GM19395 (cell line): ENCODE data around the gene ADCY7.
A peak's percentile ranks its signal among the peaks of the same experiment; 100 is the strongest.

Source experiments
- ATAC-seq: cut with Tn5 transposase; IDR thresholded peaks from one replicate; pipeline ENCODE4 v1.9.1; 2021; ENCODE audit warnings: mild to moderate bottlenecking, moderate library complexity; ENCODE audit not compliant: unreplicated experiment

The ADCY7 gene

DNA sequence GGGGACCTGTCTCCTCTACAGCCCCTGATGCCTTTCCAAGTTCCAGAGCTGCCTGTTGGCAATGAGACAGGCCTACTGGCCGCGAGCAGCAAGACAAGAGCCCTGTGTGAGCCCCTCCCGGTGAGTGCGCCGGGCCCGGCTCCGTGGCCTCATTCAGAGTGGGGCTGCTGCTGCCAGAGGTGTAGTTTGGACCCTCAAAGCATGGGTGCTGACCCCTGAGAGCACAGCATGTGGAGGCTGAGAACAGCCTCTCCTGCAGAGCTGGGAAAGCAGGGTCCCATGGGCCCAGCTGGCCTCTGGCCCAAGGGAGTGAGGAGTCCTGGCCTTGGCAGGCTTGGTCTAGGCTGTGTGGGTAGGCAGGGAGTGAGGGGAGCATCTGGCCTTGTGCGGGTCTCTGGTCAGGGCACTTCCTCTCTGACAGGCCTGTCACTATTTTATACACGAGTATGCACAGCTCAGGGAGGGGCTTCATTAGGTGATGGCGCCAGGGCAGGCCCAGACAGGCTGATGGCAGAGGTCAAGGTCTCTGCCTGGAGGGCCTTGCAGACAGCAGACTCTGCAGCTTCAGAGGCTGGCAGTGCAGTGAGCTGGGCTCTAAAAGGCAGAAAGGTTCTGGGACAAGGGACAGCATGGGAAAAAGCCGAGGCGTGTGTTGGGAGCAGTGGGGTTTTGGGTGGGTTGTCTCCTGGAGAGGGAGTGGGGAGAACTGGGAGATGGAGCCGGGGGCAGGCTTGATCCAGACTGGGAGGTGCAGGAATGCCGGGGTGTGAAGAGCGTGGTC lies 43.4 kb downstream of the ADCY7 start:
- ATAC-seq: no peak

DNA sequence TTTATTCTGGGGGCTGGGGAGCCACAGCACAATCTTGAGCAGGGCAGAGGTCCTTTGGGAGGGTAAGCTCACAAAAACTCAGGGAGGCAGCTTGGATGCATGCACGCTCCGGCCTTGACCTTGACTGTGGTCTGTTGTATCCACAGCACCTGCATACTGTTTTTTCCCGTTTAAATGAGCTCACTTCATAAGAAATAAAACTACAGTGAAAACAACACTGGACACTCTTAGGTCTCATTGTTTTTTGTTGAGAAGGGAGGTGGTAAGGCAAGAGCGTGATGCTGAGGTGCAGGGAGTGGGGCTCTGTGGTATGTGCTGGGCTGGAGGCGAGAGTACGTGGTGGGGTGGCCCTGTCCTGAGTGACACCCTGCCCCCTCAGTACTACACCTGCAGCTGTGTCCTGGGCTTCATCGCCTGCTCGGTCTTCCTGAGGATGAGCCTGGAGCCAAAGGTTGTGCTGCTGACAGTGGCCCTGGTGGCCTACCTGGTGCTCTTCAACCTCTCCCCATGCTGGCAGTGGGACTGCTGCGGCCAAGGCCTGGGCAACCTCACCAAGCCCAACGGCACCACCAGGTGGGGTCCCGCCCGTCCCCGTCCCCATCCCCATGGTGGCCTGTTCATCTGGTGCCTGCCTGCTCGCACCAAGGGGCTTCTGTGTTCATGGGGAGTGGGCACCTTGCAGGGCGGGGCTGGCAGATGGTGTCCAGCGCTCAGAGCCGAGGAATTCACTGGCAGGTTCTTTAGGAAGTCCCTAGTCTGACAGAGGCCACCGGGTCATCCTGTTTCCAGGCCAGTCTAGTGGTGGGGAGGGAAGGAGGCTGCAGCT lies 44.2 kb downstream of the ADCY7 start:
- ATAC-seq: no peak

- ATAC-seq: no peak
Measured at GRCh38 chr16:50311134-50311528, 44.8 kb downstream of the ADCY7 start.

DNA sequence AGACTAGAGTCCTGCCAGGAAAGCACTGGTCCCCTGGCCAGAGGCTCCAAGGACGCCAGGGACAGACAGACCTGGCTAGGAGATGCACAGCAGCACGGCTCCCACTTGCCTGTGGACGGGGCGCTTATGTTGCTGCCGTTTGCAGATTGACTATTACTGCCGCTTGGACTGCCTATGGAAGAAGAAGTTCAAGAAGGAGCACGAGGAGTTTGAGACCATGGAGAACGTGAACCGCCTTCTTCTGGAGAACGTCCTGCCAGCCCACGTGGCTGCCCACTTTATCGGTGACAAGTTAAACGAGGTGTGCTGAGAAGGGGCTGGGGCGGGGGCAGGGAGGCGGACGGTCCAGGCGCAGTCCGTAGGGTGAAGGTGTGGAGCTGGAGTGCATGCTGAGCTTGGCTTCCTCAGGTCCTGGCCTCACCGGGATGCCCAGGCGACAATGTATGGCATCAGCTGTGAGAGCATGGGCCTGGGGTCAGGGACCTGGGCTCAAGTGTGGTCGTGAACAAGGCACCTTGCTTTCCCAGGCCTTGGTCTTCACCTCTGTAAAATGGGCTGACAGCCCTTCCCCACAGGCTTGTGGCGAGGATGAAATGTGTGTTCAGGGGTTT lies 45.6 kb downstream of the ADCY7 start:
- no peak for ATAC-seq

GRCh38 chr16:50313596-50314478 lies 47.5 kb downstream of the ADCY7 start:
- no peak for ATAC-seq

GRCh38 chr16:50314665-50315064 lies 48.3 kb downstream of the ADCY7 start:
- no peak for ATAC-seq

- no peak for ATAC-seq
Measured at GRCh38 chr16:50315346-50315997, 49.1 kb downstream of the ADCY7 start.

DNA sequence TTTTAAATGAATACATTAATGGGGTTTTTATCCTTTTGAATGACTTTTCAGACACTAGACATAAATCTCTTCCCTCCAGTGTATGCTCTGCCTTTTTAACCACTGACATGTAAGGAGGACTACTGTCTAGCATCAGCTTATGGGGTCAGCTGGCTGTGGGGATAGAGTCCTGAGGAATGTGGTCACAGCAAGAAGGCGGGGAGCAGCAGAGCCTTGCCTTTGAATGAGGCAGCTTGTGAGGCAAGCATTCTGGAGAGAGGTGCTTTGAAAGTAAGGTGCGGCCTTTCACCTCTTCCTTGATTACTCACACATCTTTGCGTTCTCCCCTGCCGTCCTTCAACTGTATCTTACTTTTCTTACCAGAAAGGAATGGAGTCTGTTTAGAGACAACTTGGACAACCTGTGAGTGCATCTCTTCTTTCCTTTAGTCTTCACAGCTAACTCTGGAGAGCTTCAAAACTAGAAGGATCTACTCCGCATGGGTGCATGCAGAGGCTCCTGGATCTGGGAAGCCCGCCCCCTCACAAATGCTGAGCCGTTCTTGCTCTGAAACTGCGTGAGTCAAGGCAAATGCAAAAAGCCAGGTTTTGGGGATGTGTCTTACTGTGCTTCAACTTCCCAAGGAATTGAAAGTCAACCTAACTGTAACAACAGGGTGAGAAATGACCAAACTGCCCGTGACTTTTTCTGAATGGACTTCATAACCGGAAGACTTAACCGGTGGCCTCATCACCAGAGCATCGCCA lies 49.9 kb downstream of the ADCY7 start:
- ATAC-seq: no peak

DNA sequence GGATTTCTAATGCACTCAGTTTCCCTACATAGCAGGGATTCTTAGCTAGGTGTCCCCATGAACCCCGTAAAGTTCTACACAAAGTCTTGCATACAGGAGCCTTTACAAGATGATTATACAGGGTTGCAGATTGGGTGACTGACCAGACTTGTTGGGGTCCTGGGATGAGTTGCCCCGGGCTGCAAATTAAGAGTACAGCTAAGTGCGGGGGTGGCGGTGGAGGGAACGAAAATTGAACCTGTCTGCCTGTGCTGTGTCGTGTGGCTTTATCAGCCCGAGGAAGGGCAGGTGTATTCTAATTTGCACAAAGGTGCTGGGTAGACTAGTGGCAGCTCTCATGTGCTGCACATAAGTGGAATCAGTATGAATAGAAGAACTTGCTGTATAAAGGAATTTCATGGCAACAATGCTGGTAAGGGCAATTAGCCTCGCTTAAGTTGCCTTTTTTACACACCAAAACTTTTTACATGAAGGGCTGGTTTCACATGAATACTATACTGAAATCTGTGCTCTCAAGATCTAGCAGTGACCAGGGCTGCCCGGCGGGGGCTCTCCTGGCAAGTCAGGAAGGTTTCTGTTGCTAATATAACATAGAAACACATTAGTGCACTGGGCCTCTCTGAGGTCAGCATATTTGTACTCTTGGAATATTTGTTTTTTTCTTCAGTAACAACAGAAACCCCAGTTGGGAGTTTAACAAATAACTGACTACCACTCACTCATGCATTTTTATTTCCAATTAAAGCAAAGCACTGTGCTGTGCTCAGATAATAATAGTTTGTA lies 50.7 kb downstream of the ADCY7 start:
- ATAC-seq: no peak

DNA sequence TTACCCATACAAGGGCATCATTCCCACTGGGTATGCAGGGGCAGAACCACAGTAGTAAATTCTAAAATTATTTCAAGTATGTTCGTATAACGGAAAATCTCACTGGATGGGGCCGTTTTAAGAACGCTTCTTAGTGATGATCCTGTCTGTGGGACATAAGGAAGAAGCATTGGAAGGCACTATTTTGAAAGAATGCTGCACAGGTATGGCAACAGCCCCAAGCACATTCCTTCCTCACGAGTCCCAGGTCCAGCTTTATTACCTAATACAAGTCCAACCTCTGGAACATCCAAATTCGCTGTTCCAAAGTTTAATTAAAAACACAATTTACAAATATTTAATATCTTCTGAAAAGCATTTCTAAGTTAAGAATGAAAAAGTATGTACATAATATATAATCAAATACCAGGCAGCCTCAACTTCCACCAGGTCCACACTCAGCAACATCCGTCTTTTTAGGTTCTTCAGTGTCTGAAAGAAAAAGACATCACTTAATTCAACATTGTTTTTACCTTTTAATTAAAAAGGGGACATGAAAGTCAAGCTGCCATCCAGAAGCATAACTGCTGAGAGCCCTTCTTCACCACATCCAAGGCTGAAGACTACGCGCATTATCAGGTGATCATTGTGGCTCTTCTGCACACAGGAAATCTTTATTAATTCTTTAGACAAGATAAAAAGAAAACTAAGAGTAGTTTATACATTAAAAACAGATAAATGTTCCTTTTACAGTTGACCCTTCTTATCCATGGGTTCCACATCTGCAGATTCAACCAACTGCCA lies 52.6 kb downstream of the ADCY7 start:
- no peak for ATAC-seq

DNA sequence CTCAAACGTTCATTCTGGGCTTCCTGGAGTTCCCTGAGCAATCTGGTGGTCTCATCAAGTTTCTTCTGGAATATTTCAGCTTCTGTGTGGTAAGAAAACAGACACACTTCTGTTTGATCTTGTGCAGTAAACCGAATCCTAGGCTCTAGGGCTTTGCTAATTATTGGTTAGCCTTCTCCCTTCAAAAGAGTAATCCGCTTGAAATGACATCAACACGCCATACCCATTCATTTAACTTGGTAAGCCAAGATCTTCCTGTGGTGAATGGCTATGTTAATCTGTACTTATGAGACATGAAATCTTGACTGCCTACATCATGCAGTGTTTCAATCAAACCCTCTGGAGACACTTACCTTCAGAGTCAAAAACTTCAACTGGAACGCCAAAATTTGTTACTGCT lies 54.0 kb downstream of the ADCY7 start:
- ATAC-seq: no peak

- no peak for ATAC-seq
Measured at GRCh38 chr16:50322333-50322732, 56.0 kb downstream of the ADCY7 start.

DNA sequence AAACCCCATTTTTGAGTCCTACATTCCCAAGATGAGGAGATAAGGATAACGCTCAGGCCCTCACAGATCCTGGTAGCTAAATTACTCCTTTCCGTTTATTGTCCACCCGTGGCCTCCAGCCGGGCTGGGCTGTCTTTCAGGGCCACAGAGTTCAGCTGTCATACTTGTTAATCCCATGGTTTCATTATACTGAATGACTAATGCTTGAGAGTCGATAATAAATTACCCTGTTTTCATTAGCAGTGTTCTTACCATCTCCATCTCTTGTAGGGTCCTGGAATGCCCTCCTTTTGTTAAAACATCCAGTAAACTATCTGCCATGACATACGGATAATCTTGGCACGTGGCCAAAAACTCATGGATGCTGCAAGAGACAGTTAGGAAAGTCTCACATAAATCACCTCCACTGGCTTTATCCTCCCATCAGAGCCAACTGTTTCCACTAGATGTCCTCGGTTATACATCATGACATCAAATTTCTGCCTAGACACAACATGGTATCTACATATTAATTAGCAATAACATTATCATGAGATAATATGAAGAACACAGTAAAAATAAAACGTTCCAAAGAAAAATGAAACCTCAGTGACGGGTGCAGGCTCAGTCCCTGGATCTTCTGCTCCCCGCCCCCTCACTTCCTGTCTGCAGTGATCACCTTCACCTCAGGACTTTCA lies 57.1 kb downstream of the ADCY7 start:
- ATAC-seq: no peak

GRCh38 chr16:50324345-50324744 lies 58.0 kb downstream of the ADCY7 start:
- ATAC-seq: no peak

DNA sequence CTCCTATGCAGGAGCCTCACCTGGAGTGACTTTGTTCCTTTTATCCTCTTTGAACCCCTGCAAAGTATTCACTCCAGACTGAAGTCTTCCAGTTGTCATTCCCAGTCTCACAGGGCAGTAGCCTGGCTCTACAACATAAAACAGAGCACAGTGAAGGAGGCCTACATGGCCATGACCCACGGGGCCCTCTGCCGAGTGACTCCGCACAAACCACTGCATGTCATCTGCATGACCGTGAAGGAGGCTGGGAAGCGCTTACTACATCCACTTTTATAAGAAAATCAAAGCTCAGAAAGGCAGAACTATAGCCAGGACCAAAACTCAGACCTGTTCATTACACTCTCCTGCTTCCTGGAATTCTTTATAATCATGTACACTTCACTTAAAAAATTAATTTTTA lies 59.9 kb downstream of the ADCY7 start:
- ATAC-seq: no peak

DNA sequence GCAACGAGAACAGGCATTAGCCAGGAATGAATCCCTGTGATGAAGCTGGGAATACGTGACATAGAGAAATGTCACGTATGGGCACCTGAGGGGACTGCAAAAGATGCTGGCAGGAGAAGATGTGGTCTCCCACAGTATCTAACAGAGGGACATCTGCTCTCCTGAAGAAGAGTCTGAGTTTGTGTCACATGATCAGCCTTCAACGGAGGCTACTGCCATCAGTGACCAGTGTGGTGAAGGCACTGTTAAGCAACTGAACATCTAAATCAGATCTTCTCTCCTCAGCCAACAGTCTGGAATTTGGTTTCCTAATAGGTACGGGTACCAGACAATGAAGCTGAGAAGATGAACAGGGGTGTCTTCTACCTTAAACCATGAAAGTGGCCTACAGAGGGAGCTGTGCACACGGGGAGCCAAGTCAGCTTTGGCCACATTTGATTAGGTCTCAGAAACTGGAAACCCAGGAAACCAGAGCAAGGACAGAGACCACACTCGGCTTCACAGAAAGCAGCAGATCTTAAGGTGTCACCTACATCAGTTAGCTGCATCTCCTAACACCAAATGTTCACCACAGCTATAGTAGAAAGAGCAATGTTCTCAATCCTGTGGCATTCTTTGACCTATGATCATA lies 60.6 kb downstream of the ADCY7 start:
- ATAC-seq: peak; percentile 74
